ENCODE data around the gene MGAM2.

Gene MGAM2

DNA sequence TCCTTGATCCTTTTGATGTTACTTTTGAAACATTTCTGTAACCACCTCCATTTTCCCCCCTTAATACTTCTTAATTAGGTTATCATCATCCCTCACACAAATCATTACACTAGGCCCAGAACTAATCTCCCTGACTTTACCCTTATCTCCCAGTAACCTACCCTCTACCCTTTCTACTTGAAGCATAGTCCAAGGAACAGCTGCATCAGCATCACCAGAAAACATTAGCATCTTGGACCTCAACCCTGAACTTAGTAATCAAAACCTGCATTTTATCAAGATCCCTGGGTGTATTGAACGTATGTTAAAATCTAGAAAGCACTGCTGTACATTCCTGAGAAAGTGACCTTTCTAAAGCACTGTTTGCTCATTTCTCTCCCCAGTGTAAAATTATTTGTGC lies 38.8 kb downstream of the MGAM2 start:
- DNase-seq (ENCODE audit: low read depth): no peak
- TF ChIP-seq CTCF (conservative IDR thresholded peaks at IDR 0.05; ENCODE audit: low read depth, low read length): no peak
- H3K4me3 ChIP-seq (ENCODE audit: low read depth, low read length): no peak overlapping the region

- no peak for DNase-seq (ENCODE audit: low read depth)
- no peak for TF ChIP-seq CTCF (conservative IDR thresholded peaks at IDR 0.05; ENCODE audit: low read depth, low read length)
- H3K4me3 ChIP-seq (ENCODE audit: low read depth, low read length): no peak overlapping the region
These were observed 39.4 kb downstream of the MGAM2 start for GRCh38 chr7:142150869-142151268.

GRCh38 chr7:142152076-142152475 lies 40.6 kb downstream of the MGAM2 start:
- no peak for TF ChIP-seq CTCF (conservative IDR thresholded peaks at IDR 0.05; ENCODE audit: low read depth, low read length)
- no peak for DNase-seq (ENCODE audit: low read depth)

GRCh38 chr7:142153400-142153799 lies 41.9 kb downstream of the MGAM2 start:
- peak; percentile 38 for TF ChIP-seq CTCF (conservative IDR thresholded peaks at IDR 0.05; ENCODE audit: low read depth, low read length)
- DNase-seq (ENCODE audit: low read depth): peak; percentile 7
- no peak overlapping the region for H3K4me3 ChIP-seq (ENCODE audit: low read depth, low read length)

More at GRCh38 chr7:142152076-142152475, 40.6 kb downstream of the MGAM2 start:
- no peak overlapping the region for H3K4me3 ChIP-seq (ENCODE audit: low read depth, low read length)

DNA sequence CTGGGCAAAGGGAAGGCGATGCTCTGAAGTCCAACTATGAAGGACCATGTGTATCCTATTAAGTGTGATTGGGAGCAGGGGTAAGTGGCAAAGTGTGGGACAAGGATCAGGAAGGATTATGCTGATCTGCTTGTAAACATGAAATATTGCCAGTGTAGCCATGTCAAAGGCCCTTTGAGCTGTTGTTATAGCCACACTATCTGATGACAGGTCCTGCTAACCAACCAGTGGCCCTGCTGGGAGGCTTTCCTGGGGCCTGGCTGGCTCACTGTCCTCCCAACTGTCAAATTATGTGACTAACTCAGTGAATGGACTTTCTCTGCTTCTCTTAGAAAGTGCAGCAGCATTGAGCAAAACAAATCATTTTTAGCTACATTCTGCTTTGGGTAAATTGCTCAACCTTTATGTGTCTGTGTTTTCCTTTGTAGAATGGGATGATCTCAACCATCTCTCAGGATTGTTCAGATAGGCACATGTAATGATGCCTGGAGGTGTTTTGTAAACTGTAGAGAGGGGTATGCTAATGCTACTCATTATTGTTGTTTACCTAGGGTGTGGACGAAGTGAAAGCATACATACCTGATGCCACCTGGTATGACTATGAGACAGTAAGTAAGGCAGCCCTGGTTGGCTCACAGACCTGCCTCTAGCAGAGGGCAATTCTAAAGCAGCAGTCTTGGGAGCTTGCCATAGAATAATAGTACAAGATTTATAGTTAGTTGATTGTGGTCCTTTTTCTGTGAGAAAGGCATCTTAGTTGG lies 47.4 kb downstream of the MGAM2 start:
- TF ChIP-seq CTCF (conservative IDR thresholded peaks at IDR 0.05; ENCODE audit: low read depth, low read length): no peak
- DNase-seq (ENCODE audit: low read depth): no peak
- no peak overlapping the region for H3K4me3 ChIP-seq (ENCODE audit: low read depth, low read length)

DNA sequence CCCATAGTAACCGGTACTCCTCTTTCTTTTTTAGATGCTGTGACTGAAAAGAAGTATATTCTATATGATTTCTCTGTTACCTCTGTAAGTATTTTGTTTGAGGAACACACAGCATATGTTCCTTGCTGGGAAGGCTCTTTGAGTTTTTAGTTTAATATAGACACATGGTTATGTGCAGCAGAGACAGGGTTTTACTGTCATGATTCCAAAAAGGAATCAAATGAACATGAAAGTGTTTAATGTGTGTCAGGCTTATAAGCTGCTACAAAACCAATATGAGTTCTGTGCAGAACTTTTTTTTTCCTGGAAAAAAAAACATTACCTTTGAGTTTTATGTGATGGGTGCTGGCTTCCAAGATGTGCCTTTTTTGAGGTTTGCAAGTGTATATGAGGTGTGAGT lies 50.4 kb downstream of the MGAM2 start:
- DNase-seq (ENCODE audit: low read depth): no peak
- TF ChIP-seq CTCF (conservative IDR thresholded peaks at IDR 0.05; ENCODE audit: low read depth, low read length): no peak
- H3K4me3 ChIP-seq (ENCODE audit: low read depth, low read length): no peak overlapping the region

DNA sequence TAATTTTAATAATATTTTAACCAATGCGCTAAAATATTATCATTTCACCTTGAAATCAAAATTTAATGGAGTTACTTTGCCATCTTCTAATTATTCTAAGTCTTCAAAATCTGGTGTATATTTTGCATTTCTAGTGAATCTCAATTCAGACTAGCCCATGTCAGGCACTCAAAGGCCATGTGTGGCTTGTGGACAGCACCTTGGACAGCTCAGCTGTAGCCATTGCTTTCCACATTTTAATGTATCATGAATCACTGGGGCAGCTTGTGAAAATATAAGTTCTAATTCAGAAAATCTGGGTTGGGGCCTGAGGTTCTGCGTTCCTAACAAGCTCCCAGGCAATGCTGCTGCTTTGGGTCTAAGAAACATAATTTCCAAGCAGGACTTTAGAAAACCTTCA lies 57.2 kb downstream of the MGAM2 start:
- DNase-seq (ENCODE audit: low read depth): peak; percentile 28
- H3K4me3 ChIP-seq (ENCODE audit: low read depth, low read length): no peak overlapping the region
- TF ChIP-seq CTCF (conservative IDR thresholded peaks at IDR 0.05; ENCODE audit: low read depth, low read length): no peak
